ENCODE measurements around the gene MRPL21.
"Not testable (repeated sequence)": the region's sequence is repeated elsewhere in the genome, so short reads cannot be mapped to it uniquely, and the experiment has no call there.

The MRPL21 gene

GRCh38 chr11:68868221-68868835, 35.3 kb downstream of the MRPL21 start:
- no peak for DNase-seq (ENCODE audit: low read depth in 3 of 3)

GRCh38 chr11:68867066-68867465, 36.6 kb downstream of the MRPL21 start:
- no peak for DNase-seq (ENCODE audit: low read depth in 3 of 3)

- no peak for DNase-seq (ENCODE audit: low read depth in 3 of 3)
These were observed 38.4 kb downstream of the MRPL21 start for GRCh38 chr11:68865241-68865640.

- DNase-seq (ENCODE audit: low read depth in 3 of 3), result no peak
These were observed 39.9 kb downstream of the MRPL21 start for GRCh38 chr11:68863553-68864265.

- DNase-seq (ENCODE audit: low read depth in 3 of 3), result no peak
These were observed 41.2 kb downstream of the MRPL21 start for GRCh38 chr11:68862421-68862820.

GRCh38 chr11:68859123-68859522, 44.5 kb downstream of the MRPL21 start:
- no peak for DNase-seq (ENCODE audit: low read depth in 3 of 3)

- no peak for DNase-seq (ENCODE audit: low read depth in 3 of 3)
These were observed 46.5 kb downstream of the MRPL21 start for GRCh38 chr11:68857037-68857586.

GRCh38 chr11:68856425-68857030, 47.1 kb downstream of the MRPL21 start:
- not testable (repeated sequence) for DNase-seq (ENCODE audit: low read depth in 3 of 3)

- DNase-seq (ENCODE audit: low read depth in 3 of 3), result no peak
These were observed 48.2 kb downstream of the MRPL21 start for GRCh38 chr11:68855205-68855981.

GRCh38 chr11:68854273-68854958, 49.2 kb downstream of the MRPL21 start:
- no peak for DNase-seq (ENCODE audit: low read depth in 3 of 3)

- DNase-seq (ENCODE audit: low read depth in 3 of 3), result no peak
These were observed 51.0 kb downstream of the MRPL21 start for GRCh38 chr11:68852628-68853027.

GRCh38 chr11:68848429-68848828, 55.2 kb downstream of the MRPL21 start:
- DNase-seq (ENCODE audit: low read depth in 3 of 3), result no peak

GRCh38 chr11:68847395-68847794, 56.2 kb downstream of the MRPL21 start:
- no peak for DNase-seq (ENCODE audit: low read depth in 3 of 3)

- no peak for DNase-seq (ENCODE audit: low read depth in 3 of 3)
These were observed 58.2 kb downstream of the MRPL21 start for GRCh38 chr11:68845351-68846002.

- DNase-seq (ENCODE audit: low read depth in 3 of 3), result no peak
These were observed 58.8 kb downstream of the MRPL21 start for GRCh38 chr11:68844801-68845200.

GRCh38 chr11:68844376-68844775, 59.3 kb downstream of the MRPL21 start:
- DNase-seq (ENCODE audit: low read depth in 3 of 3), result no peak

GRCh38 chr11:68843703-68844312, 59.8 kb downstream of the MRPL21 start:
- DNase-seq (ENCODE audit: low read depth in 3 of 3), result peak; percentile 50 to 56 (median 54)

GRCh38 chr11:68843052-68843561, 60.5 kb downstream of the MRPL21 start:
- DNase-seq (ENCODE audit: low read depth in 3 of 3), result no peak

- DNase-seq (ENCODE audit: low read depth in 3 of 3), result no peak
These were observed 61.1 kb downstream of the MRPL21 start for GRCh38 chr11:68842427-68843051.
